HepG2 (cell line): ENCODE results near the gene PPIB. TPM values are rescaled to one million over a fixed set of nuclear protein-coding genes. Genes with fewer than 3 reads are reported as not detected.

Experiments used
- CHCHD3 ChIP-seq: sonication (generic); formaldehyde crosslinking; IDR thresholded peaks from 2 replicates; pipeline ENCODE4 v1.8.0; 2022; ENCODE audit warnings: mild to moderate bottlenecking, missing genetic modification reagents, moderate library complexity
- EZH2 ChIP-seq: conservative IDR thresholded peaks from 2 replicates; pipeline ENCODE4 v1.6.1; 2012; ENCODE audit warnings: mild to moderate bottlenecking, low read depth, low read length, moderate library complexity
- GTF2F1 ChIP-seq: fragments of 150-350 bp; IDR thresholded peaks from 2 replicates; pipeline ENCODE4 v1.6.1; 2014; ENCODE audit warnings: low read length
- MED13 ChIP-seq: sonication (generic); formaldehyde crosslinking; IDR thresholded peaks from 2 replicates; pipeline ENCODE4 v1.5.0; 2020; ENCODE audit warnings: missing genetic modification reagents
- MIER3 ChIP-seq: IDR thresholded peaks from 2 replicates; pipeline ENCODE4 v1.6.1; 2016; ENCODE audit warnings: missing compliant biosample characterization, borderline replicate concordance
- NR2F1 ChIP-seq, 2 experiments: fragments of 450-650 bp in 1 of 2; formaldehyde crosslinking in 1 of 2; IDR thresholded peaks; 2 replicates each; pipeline versions ENCODE4 v1.5.0 to v1.6.1; 2016 to 2020; ENCODE audit warnings: mild to moderate bottlenecking in 1 of 2, missing compliant biosample characterization in 1 of 2, missing genetic modification reagents in 1 of 2, moderate library complexity in 1 of 2
- TCF12 ChIP-seq, 2 experiments: fragments of 450-650 bp in 1 of 2; sonication (generic) in 1 of 2; formaldehyde crosslinking in 1 of 2; IDR thresholded peaks; 2 replicates each; pipeline versions ENCODE4 v1.6.1 to v1.8.0; 2017 to 2022; ENCODE audit warnings: antibody characterized with exemption in 1 of 2, mild to moderate bottlenecking in 1 of 2, missing genetic modification reagents in 1 of 2, moderate library complexity in 1 of 2
- ZNF232 ChIP-seq: sonication (generic); formaldehyde crosslinking; IDR thresholded peaks from 2 replicates; pipeline ENCODE4 v1.4.0; 2020; ENCODE audit warnings: missing genetic modification reagents, borderline replicate concordance
- ZNF788 ChIP-seq: sonication (generic); formaldehyde crosslinking; IDR thresholded peaks from 2 replicates; pipeline ENCODE4 v1.5.0; 2020; ENCODE audit warnings: mild to moderate bottlenecking, missing genetic modification reagents, borderline replicate concordance
- polyA plus RNA-seq, 8 experiments: library from polyadenylated mRNA; depleted of rRNA in 3 of 8; stranded (reverse) in 7 of 8; unstranded in 1 of 8; fragments of >200 nt; fragmentation: Illumina TruSeq in 4 of 8; extraction: Trizol in 4 of 8; gene quantifications; 2 replicates each; pipeline versions ENCODE4 v1.2.1 to v1.2.3, GENCODE V29; 2011 to 2016; ENCODE audit warnings: low read depth in 4 of 8, missing spikeins in 1 of 8, mixed read lengths in 1 of 8; ENCODE audit not compliant: insufficient read depth in 1 of 8
- total RNA-seq, 5 experiments: library from RNA; depleted of rRNA; stranded (reverse); fragments of >200 nt; fragmentation: Illumina TruSeq; extraction: Trizol; gene quantifications; 2 replicates each; pipeline ENCODE4 v1.2.3, GENCODE V29; 2016; ENCODE audit warnings: low read depth in 1 of 5
- TF ChIP-seq, protein P1 (sequence below): sonication (generic); formaldehyde crosslinking; IDR thresholded peaks from 2 replicates; pipeline ENCODE4 v1.4.0; 2020; ENCODE audit warnings: missing genetic modification reagents
- TF ChIP-seq, protein P2 (sequence below): sonication (generic); formaldehyde crosslinking; IDR thresholded peaks from 2 replicates; pipeline ENCODE4 v1.5.0; 2020; ENCODE audit warnings: missing genetic modification reagents
- TF ChIP-seq, protein P3 (sequence below): sonication (generic); formaldehyde crosslinking; IDR thresholded peaks from 2 replicates; pipeline ENCODE4 v1.4.0; 2020; ENCODE audit warnings: mild to moderate bottlenecking, missing genetic modification reagents
- TF ChIP-seq, protein P4 (sequence below): sonication (generic); formaldehyde crosslinking; IDR thresholded peaks from 2 replicates; pipeline ENCODE4 v1.5.1; 2020; ENCODE audit warnings: mild to moderate bottlenecking, missing genetic modification reagents, borderline replicate concordance

The PPIB gene
- total and polyA plus RNA-seq, 2 of the 13 experiments (the other 11 are each of a cell fraction or from before 2014, with no cell fraction given) = 780 to 882 TPM

DNA sequence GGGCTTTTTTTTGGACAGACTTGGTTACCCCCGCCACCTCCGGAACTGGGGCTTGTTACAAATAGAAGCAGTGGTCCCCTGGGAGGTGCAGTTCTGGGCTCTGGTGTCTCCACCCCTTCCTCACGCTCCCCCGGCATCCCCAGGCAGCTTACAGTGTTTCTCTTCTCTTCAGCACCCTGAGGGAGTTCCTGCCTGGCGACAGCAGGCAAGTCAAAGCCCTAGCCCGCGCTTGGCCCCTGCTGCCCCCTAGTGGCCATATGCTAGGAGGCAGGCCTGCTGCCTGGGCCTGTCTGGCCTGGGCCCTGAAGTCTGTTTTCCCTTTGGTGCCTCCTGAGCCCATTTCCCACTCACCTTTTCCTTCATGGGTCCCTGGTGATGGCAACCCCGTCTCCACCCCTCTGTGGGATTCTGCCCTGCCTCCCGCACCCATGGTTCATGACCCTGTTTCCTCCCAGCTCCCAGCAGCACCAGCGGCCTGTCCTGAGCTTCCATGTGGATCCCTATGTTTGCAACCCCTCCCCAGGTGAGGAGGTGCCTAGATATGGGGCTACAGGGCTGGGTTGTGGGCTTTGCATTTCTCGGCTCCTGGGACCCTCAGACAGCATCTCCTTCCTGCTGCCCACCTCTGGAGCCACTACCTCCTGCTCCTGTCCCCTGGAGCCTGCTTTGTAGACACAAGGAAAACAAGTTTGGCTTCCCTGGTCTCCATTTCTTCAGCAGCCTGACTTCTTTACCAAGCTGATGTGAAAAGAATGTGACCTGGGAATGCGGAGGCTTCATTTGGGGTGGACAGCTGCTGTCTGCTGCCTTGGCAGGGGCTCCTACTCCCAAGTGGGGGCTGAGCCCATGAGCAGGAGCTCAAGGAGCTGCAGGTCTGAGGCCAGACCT lies 9.1 kb downstream of the PPIB start (continued):
- TF ChIP-seq, protein P1, sequence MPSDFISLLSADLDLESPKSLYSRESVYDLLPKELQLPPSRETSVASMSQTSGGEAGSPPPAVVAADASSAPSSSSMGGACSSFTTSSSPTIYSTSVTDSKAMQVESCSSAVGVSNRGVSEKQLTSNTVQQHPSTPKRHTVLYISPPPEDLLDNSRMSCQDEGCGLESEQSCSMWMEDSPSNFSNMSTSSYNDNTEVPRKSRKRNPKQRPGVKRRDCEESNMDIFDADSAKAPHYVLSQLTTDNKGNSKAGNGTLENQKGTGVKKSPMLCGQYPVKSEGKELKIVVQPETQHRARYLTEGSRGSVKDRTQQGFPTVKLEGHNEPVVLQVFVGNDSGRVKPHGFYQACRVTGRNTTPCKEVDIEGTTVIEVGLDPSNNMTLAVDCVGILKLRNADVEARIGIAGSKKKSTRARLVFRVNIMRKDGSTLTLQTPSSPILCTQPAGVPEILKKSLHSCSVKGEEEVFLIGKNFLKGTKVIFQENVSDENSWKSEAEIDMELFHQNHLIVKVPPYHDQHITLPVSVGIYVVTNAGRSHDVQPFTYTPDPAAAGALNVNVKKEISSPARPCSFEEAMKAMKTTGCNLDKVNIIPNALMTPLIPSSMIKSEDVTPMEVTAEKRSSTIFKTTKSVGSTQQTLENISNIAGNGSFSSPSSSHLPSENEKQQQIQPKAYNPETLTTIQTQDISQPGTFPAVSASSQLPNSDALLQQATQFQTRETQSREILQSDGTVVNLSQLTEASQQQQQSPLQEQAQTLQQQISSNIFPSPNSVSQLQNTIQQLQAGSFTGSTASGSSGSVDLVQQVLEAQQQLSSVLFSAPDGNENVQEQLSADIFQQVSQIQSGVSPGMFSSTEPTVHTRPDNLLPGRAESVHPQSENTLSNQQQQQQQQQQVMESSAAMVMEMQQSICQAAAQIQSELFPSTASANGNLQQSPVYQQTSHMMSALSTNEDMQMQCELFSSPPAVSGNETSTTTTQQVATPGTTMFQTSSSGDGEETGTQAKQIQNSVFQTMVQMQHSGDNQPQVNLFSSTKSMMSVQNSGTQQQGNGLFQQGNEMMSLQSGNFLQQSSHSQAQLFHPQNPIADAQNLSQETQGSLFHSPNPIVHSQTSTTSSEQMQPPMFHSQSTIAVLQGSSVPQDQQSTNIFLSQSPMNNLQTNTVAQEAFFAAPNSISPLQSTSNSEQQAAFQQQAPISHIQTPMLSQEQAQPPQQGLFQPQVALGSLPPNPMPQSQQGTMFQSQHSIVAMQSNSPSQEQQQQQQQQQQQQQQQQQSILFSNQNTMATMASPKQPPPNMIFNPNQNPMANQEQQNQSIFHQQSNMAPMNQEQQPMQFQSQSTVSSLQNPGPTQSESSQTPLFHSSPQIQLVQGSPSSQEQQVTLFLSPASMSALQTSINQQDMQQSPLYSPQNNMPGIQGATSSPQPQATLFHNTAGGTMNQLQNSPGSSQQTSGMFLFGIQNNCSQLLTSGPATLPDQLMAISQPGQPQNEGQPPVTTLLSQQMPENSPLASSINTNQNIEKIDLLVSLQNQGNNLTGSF (CRISPR knock-in tag) = no peak
- TF ChIP-seq, protein P2, sequence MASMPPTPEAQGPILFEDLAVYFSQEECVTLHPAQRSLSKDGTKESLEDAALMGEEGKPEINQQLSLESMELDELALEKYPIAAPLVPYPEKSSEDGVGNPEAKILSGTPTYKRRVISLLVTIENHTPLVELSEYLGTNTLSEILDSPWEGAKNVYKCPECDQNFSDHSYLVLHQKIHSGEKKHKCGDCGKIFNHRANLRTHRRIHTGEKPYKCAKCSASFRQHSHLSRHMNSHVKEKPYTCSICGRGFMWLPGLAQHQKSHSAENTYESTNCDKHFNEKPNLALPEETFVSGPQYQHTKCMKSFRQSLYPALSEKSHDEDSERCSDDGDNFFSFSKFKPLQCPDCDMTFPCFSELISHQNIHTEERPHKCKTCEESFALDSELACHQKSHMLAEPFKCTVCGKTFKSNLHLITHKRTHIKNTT (CRISPR knock-in tag) = no peak
- TF ChIP-seq, protein P3, sequence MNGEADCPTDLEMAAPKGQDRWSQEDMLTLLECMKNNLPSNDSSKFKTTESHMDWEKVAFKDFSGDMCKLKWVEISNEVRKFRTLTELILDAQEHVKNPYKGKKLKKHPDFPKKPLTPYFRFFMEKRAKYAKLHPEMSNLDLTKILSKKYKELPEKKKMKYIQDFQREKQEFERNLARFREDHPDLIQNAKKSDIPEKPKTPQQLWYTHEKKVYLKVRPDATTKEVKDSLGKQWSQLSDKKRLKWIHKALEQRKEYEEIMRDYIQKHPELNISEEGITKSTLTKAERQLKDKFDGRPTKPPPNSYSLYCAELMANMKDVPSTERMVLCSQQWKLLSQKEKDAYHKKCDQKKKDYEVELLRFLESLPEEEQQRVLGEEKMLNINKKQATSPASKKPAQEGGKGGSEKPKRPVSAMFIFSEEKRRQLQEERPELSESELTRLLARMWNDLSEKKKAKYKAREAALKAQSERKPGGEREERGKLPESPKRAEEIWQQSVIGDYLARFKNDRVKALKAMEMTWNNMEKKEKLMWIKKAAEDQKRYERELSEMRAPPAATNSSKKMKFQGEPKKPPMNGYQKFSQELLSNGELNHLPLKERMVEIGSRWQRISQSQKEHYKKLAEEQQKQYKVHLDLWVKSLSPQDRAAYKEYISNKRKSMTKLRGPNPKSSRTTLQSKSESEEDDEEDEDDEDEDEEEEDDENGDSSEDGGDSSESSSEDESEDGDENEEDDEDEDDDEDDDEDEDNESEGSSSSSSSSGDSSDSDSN (CRISPR knock-in tag) = no peak; the same call in none of the 2 replicates
- TF ChIP-seq CHCHD3 (CRISPR knock-in tag) (no peak), EZH2 (no peak), MED13 (CRISPR knock-in tag) (no peak), NR2F1 (CRISPR knock-in tag; IDR thresholded peaks at IDR 0.05) (no peak), TCF12 (IDR thresholded peaks at IDR 0.05) (no peak), TCF12 (CRISPR knock-in tag; IDR thresholded peaks at IDR 0.05) (no peak), ZNF232 (no peak), ZNF788 (CRISPR knock-in tag) (no peak; the same call in 1 of the 2 replicates), MIER3 (no peak; the same call in 1 of the 2 replicates), GTF2F1 (no peak)
- TF ChIP-seq, protein P4, sequence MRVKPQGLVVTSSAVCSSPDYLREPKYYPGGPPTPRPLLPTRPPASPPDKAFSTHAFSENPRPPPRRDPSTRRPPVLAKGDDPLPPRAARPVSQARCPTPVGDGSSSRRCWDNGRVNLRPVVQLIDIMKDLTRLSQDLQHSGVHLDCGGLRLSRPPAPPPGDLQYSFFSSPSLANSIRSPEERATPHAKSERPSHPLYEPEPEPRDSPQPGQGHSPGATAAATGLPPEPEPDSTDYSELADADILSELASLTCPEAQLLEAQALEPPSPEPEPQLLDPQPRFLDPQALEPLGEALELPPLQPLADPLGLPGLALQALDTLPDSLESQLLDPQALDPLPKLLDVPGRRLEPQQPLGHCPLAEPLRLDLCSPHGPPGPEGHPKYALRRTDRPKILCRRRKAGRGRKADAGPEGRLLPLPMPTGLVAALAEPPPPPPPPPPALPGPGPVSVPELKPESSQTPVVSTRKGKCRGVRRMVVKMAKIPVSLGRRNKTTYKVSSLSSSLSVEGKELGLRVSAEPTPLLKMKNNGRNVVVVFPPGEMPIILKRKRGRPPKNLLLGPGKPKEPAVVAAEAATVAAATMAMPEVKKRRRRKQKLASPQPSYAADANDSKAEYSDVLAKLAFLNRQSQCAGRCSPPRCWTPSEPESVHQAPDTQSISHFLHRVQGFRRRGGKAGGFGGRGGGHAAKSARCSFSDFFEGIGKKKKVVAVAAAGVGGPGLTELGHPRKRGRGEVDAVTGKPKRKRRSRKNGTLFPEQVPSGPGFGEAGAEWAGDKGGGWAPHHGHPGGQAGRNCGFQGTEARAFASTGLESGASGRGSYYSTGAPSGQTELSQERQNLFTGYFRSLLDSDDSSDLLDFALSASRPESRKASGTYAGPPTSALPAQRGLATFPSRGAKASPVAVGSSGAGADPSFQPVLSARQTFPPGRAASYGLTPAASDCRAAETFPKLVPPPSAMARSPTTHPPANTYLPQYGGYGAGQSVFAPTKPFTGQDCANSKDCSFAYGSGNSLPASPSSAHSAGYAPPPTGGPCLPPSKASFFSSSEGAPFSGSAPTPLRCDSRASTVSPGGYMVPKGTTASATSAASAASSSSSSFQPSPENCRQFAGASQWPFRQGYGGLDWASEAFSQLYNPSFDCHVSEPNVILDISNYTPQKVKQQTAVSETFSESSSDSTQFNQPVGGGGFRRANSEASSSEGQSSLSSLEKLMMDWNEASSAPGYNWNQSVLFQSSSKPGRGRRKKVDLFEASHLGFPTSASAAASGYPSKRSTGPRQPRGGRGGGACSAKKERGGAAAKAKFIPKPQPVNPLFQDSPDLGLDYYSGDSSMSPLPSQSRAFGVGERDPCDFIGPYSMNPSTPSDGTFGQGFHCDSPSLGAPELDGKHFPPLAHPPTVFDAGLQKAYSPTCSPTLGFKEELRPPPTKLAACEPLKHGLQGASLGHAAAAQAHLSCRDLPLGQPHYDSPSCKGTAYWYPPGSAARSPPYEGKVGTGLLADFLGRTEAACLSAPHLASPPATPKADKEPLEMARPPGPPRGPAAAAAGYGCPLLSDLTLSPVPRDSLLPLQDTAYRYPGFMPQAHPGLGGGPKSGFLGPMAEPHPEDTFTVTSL = no peak
